ENCODE measurements around the gene PBX4. TPM values are rescaled to one million over a fixed set of nuclear protein-coding genes. Genes with fewer than 3 reads are reported as not detected.

PBX4 gene
- total RNA-seq, 4 donors from 2014 or later = 2.2 to 10.1 (median 3.5) TPM

DNA sequence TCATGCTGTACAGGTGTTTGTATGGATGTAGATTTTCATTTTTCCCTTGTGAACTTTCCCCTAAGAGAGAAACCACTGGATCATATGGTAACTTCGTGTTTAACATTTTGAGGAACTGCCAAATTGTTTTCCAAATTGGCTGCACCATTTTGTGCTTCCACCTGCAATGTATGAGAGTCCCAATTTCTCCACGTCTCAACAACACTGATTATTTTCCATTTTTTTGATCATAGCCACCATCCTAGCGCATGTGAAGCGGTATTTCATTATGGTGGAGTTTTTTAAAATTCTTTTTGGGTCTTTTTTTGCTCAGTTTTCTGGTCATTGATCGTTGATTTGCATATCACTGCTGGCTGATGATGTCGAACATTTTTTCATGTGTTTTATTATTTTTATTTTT is 97.5 kb downstream of the PBX4 start:
- TF ChIP-seq, protein P1, sequence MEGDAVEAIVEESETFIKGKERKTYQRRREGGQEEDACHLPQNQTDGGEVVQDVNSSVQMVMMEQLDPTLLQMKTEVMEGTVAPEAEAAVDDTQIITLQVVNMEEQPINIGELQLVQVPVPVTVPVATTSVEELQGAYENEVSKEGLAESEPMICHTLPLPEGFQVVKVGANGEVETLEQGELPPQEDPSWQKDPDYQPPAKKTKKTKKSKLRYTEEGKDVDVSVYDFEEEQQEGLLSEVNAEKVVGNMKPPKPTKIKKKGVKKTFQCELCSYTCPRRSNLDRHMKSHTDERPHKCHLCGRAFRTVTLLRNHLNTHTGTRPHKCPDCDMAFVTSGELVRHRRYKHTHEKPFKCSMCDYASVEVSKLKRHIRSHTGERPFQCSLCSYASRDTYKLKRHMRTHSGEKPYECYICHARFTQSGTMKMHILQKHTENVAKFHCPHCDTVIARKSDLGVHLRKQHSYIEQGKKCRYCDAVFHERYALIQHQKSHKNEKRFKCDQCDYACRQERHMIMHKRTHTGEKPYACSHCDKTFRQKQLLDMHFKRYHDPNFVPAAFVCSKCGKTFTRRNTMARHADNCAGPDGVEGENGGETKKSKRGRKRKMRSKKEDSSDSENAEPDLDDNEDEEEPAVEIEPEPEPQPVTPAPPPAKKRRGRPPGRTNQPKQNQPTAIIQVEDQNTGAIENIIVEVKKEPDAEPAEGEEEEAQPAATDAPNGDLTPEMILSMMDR (IDR thresholded peaks at IDR 0.05) = no peak
- DNase-seq (ENCODE audit: low spot score) (no peak), ATAC-seq (ENCODE audit: low FRiP score) (no peak)

DNA sequence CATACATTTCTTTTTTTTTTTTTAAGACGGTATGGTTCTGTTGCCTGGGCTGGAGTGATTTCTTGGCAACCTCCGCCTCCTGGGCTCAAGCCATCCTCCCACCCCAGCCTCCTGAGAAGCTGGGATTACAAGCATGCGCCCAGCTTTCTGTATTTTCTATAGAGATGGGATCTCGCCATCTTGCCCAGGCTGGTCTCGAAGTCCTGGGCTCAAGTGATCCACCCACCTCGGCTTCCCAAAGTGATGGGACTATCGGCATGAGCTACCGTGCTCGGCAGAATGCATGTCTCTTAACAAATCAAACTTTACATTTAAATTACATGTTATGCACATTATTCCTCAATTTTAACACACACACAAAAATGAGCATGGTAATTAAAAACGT is 101.3 kb downstream of the PBX4 start:
- no peak for ATAC-seq (ENCODE audit: low FRiP score)
- no peak for DNase-seq (ENCODE audit: low spot score)
- TF ChIP-seq, protein P1 (IDR thresholded peaks at IDR 0.05) = no peak

DNA sequence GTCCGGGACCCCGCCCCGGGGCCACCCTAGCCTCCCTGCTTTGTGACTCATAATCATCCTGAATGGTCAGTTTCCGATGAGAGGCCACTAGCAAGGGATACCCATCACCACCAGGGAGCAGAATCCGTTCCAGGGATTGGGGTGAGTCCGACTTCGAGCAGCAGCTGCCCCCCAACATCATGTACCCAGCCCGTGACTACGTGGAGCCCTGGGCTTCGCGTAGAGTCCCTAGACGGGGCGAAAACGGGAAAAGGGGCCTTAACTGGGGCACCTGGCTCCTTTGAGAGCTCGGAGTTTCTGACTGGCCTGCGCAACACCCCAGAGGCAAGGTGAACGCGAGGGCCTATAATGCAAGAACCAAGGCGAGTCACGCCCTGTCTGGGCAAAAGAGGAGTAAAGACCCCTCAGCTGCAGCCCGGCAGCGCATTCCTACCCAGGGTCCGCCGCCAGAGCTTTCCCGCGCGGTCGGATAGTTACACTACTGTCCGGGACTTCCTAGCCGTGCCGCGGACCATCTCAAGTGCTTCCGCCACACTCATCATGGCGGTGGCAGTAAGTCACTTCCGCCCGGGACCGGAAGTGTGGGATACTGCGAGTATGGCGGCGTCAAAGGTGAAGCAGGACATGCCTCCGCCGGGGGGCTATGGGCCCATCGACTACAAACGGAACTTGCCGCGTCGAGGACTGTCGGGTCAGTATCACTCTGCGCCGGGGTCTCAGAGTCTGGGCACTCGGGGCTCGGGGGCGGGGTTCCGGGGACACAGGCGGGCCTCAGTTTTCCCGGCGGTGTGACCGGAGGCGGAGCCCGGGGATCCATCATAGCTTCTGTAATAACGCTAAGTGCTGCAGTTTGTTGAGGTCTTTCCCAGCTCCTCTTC is 102.6 kb downstream of the PBX4 start, which contains the start of gene NDUFA13:
NDUFA13 (plus strand) TSS at position 584 of the 878 bp plus-strand sequence; CDS start at position 598, 14 bp downstream.
- DNase-seq (ENCODE audit: low spot score) = peak; percentile 94
- TF ChIP-seq, protein P1 (IDR thresholded peaks at IDR 0.05) = no peak
- peak; percentile 84 for ATAC-seq (ENCODE audit: low FRiP score)

DNA sequence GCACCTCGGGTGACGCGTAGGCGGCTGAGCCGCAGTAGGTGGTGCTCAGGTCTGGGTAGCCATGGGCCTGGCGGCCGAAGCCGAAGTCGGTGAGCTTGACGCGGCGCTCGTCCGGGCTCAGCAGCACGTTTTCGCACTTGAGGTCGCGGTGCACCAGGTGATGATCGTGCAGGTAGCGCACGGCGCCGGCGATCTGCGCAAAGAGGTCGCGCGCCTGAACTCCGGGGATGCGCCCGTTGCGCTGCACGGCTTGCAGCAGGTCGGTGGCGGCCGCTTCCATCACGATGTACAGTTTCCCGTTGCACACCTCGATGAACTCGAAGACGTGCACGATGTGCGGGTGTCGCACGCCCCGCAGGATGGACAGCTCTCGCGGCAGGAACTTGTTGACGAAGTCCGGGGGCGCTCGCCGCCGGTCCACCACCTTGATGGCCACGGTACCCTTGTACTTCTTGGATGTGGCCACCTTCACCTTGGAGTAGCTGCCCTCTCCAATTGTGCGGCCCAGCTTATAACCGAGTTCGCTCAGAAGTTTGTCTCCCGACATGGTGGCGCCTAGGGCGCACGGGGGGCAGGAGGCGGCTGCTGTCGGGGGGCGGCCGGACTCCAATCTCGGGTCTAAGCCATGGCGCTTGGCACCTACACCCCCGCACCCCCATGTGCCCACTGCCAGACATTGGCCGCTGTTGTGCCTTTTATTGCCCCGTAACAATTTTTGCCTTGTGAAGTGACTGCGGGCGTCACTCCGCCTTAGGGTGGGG is 103.4 kb downstream of the PBX4 start, which contains the start of gene TSSK6:
TSSK6 (minus strand) TSS at position 668 of the 761 bp plus-strand sequence; CDS start at position 547, 121 bp downstream.
- no peak for DNase-seq (ENCODE audit: low spot score)
- peak; percentile 3 for ATAC-seq (ENCODE audit: low FRiP score)
- TF ChIP-seq, protein P1 (IDR thresholded peaks at IDR 0.05) = no peak

DNA sequence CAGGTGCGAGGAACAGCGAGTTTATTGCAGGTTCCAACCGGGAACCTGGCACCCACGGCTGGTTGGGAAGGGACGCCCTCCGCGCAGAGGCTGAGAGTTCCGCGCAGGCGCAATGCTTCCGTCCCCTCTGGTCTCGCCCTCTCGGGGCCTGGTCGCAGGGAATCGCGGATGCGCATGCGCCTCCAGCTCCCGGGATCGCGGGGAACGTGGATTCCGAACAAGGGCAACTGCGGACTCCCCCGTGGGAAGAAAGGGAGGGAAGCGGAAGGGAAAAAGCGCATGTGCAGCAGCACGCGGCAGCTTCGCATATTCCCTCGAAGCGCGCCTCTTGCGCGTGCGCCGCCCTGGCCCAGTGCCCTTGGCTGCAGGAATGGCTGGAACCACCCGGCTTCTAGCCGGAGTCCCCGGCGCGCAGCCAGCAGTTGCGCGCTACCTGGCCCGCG is 104.3 kb downstream of the PBX4 start:
- ATAC-seq (ENCODE audit: low FRiP score) (no peak), DNase-seq (ENCODE audit: low spot score) (no peak)

DNA sequence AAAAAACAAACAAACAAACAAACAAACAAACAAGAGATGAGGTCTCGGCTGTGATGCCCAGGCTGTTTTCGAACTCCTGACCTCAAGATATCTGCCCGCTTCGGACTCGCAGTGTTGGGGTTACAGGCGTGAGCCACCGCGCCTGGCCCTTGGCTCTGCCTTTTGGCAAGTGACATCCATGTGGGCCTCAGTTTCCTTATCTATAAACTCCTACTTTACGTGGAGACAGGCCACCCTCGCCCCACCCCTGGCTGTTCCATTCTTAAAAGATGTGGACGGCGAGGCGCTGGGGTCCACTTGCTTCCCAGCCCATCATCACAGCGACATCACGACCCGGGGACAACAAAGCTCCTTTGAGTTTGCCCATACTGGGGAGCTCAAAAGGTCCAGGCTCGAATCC is 104.8 kb downstream of the PBX4 start:
- ATAC-seq (ENCODE audit: low FRiP score) (no peak), DNase-seq (ENCODE audit: low spot score) (no peak)
- TF ChIP-seq, protein P1 (IDR thresholded peaks at IDR 0.05) = no peak

More for the DNA sequence above, 104.3 kb downstream of the PBX4 start:
- TF ChIP-seq, protein P1 (IDR thresholded peaks at IDR 0.05) = no peak

Other genes starting within 250 kb of the PBX4 start
- 10 to 100 TPM; 25.9 to 80.3 (median 35.9) TPM for gene GATAD2A, start 213.0 kb downstream of the PBX4 start, total RNA-seq
- gene TSSK6, start 103.1 kb downstream of the PBX4 start, total RNA-seq = 1 to 10 TPM in 2 of 4 donors, under 1 TPM in 1, not detected in 1; 0.75 to 3.6 (median 1.3) TPM
- 10 to 100 TPM; 57.4 to 97.2 (median 63.9) TPM for gene NDUFA13, start 102.5 kb downstream of the PBX4 start, total RNA-seq
- 1 to 10 TPM in 1 of 4 donors, under 1 TPM in 3; 0.75 to 1.1 (median 0.90) TPM for gene YJEFN3, start 89.8 kb downstream of the PBX4 start, total RNA-seq
- 1 to 10 TPM in 1 of 4 donors, under 1 TPM in 3; 0.28 to 2.2 (median 0.38) TPM for gene CILP2, start 80.4 kb downstream of the PBX4 start, total RNA-seq
- 10 to 100 TPM in 1 of 4 donors, 1 to 10 TPM in 3; 6.5 to 26.0 (median 7.7) TPM for gene LPAR2, start 9.5 kb upstream of the PBX4 start, total RNA-seq
- 10 to 100 TPM in 3 of 4 donors, 1 to 10 TPM in 1; 7.7 to 47.3 (median 18.7) TPM for gene GMIP, start 25.0 kb upstream of the PBX4 start, total RNA-seq
- gene ATP13A1, start 45.0 kb upstream of the PBX4 start, total RNA-seq = 100 to 1,000 TPM; 100 to 255 (median 143) TPM
- 1 to 10 TPM; 3.0 to 9.1 (median 6.3) TPM for gene ZNF101, start 50.2 kb upstream of the PBX4 start, total RNA-seq
- 1 to 10 TPM; 5.0 to 8.5 (median 5.5) TPM for gene ZNF14, start 114.4 kb upstream of the PBX4 start, total RNA-seq
- gene ZNF506, start 203.1 kb upstream of the PBX4 start, total RNA-seq = 10 to 100 TPM; 20.0 to 47.6 (median 24.0) TPM
- 10 to 100 TPM in 1 of 4 donors, 1 to 10 TPM in 3; 3.0 to 12.8 (median 6.2) TPM for gene ZNF253, start 247.2 kb upstream of the PBX4 start, total RNA-seq

Data from omental fat pad (tissue), 4 donors.